Gastroesophageal sphincter (tissue), 4 donors: ENCODE data around the gene SYNGAP1. TPM values are rescaled to one million over a fixed set of nuclear protein-coding genes. Genes with fewer than 3 reads are reported as not detected.

Experiments
- ATAC-seq: fragments of 150-250 bp; one replicate; pipeline ENCODE4 v1.9.1; 2016; ENCODE audit warnings: mild to moderate bottlenecking, moderate library complexity
- H3K27ac ChIP-seq, 4 donors: fragments of 200-600 bp; sonication (generic) in 3 of 4; 1 replicate in 3 of 4; 2 replicates in 1 of 4; pipeline ENCODE4 v1.5.1; 2016 to 2019
- H3K27me3 ChIP-seq: fragments of 200-600 bp; sonication (generic); one replicate; pipeline ENCODE4 v1.5.1; 2019
- H3K36me3 ChIP-seq, 2 donors: fragments of 200-600 bp; sonication (generic); one replicate each; pipeline ENCODE4 v1.5.1; 2019; ENCODE audit warnings: control low read depth in 1 of 2
- H3K4me1 ChIP-seq, 3 donors: fragments of 200-600 bp; sonication (generic); 1 replicate in 2 of 3; 2 replicates in 1 of 3; pipeline ENCODE4 v1.5.1; 2016 to 2019; ENCODE audit warnings: control low read depth in 2 of 3
- H3K4me3 ChIP-seq, 2 donors: fragments of 200-600 bp; sonication (generic); one replicate each; pipeline ENCODE4 v1.5.1; 2019; ENCODE audit warnings: mild to moderate bottlenecking in 1 of 2, moderate library complexity in 1 of 2
- H3K9me3 ChIP-seq, 3 donors: fragments of 200-600 bp; sonication (generic); one replicate each; pipeline ENCODE4 v1.5.1; 2017 to 2019; ENCODE audit warnings: control low read depth in 2 of 3
- EP300 ChIP-seq: sonication (generic); formaldehyde crosslinking; IDR thresholded peaks from one replicate; pipeline ENCODE4 v1.6.1; 2017; ENCODE audit warnings: antibody characterized with exemption, mild to moderate bottlenecking
- POLR2A ChIP-seq, 2 donors: fragments of 450-650 bp; IDR thresholded peaks; one replicate each; pipeline ENCODE4 v1.6.1; 2017; ENCODE audit warnings: antibody characterized with exemption in 2 of 2, mild to moderate bottlenecking in 2 of 2, moderate library complexity in 1 of 2
- POLR2AphosphoS5 ChIP-seq: sonication (generic); formaldehyde crosslinking; IDR thresholded peaks from one replicate; pipeline ENCODE4 v1.6.1; 2017; ENCODE audit warnings: antibody characterized with exemption
- WGBS, 2 donors: methylation state at CpG; one replicate each; pipeline ENCODE4 v1.1.5; 2018; ENCODE audit warnings: low coverage in 1 of 2; 5-methylcytosine and 5-hydroxymethylcytosine counted together
- total RNA-seq, 4 donors: library from RNA; depleted of rRNA; stranded (reverse); fragments of >200 nt; gene quantifications; one replicate each; pipeline ENCODE4 v1.1.0, GENCODE V29; 2016
- TF ChIP-seq, protein P1 (sequence below), 4 experiments: fragments of 200-600 bp in 2 of 4; fragments of 450-650 bp in 2 of 4; sonication (generic) in 1 of 4; IDR thresholded peaks; one replicate each; pipeline ENCODE4 v1.5.1; 2017 to 2019; ENCODE audit warnings: antibody characterized with exemption in 4 of 4, mild to moderate bottlenecking in 2 of 4, moderate library complexity in 2 of 4

SYNGAP1 gene
- total RNA-seq, 4 donors from 2014 or later, result 9.1 to 15.9 (median 12.7) TPM

DNA sequence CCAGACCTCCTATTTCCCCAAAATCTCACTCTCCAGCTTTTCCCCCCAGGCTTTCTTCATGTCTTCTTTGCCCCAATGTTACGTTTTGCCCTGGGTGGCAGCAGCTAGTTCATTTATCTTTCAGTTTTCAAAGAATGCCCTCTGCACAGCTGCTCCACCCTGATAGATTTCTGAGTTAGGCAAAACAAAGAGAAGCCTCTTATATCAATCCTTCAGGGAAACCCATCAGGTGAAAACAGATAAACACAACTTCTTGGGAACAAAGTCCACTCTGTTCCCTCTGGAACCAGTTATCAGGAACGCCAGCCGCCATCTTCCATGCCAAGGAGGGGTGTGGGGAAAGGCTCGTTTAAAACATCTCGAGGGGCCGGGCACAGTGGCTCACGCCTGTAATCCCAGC, 68.5 kb downstream of the SYNGAP1 start:
- Histone ChIP-seq H3K36me3 (no peaks in the 10 kb centered on the region), H3K27me3 (peaks cover 33% of the 10 kb centered on the region), H3K4me1 (no peaks in the 10 kb centered on the region), H3K27ac (no peak overlapping the region), H3K9me3 (no peaks in the 10 kb centered on the region), H3K4me3 (no peak overlapping the region)
- no peak for TF ChIP-seq POLR2AphosphoS5
- TF ChIP-seq, protein P1, sequence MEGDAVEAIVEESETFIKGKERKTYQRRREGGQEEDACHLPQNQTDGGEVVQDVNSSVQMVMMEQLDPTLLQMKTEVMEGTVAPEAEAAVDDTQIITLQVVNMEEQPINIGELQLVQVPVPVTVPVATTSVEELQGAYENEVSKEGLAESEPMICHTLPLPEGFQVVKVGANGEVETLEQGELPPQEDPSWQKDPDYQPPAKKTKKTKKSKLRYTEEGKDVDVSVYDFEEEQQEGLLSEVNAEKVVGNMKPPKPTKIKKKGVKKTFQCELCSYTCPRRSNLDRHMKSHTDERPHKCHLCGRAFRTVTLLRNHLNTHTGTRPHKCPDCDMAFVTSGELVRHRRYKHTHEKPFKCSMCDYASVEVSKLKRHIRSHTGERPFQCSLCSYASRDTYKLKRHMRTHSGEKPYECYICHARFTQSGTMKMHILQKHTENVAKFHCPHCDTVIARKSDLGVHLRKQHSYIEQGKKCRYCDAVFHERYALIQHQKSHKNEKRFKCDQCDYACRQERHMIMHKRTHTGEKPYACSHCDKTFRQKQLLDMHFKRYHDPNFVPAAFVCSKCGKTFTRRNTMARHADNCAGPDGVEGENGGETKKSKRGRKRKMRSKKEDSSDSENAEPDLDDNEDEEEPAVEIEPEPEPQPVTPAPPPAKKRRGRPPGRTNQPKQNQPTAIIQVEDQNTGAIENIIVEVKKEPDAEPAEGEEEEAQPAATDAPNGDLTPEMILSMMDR (IDR thresholded peaks at IDR 0.05), result no peak
- TF ChIP-seq EP300, result no peak
- TF ChIP-seq POLR2A (IDR thresholded peaks at IDR 0.05), result no peak
- WGBS, 2 donors, result 38% methylated on average over 1 of the region's 7 CpGs; no CpG with 5 or more reads in 1 of the 2 donors
- no peak for ATAC-seq

DNA sequence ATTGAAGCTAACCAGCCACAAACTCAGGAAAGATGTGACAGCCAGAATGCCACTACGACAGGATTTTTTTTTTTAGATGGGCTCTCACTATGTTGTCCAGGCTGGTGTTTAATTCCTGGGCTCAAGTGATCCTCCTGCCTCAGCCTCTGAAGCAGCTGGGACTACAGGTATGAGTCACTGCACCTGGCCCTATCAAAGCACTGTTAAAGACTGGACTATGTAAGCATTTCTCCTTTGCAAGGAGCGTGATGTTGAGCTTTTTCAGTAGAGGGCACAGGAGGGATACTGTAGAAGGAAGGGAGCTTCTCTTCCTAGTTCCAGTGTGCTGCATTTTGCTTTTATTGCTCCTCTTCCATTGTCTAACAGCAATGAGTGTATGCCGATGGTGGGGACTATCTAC, 70.3 kb downstream of the SYNGAP1 start:
- WGBS, 2 donors, result 43 to 70% methylated on average over 2 to 3 of the region's 3 CpGs
- peaks cover 33% of the 10 kb centered on the region for H3K27me3 ChIP-seq
- H3K9me3 ChIP-seq, result no peaks in the 10 kb centered on the region
- ATAC-seq, result no peak
- no peaks in the 10 kb centered on the region for H3K36me3 ChIP-seq
- TF ChIP-seq, protein P1 (IDR thresholded peaks at IDR 0.05), result no peak
- H3K27ac ChIP-seq, result no peak overlapping the region
- H3K4me1 ChIP-seq, result no peaks in the 10 kb centered on the region
- H3K4me3 ChIP-seq, result no peak overlapping the region

DNA sequence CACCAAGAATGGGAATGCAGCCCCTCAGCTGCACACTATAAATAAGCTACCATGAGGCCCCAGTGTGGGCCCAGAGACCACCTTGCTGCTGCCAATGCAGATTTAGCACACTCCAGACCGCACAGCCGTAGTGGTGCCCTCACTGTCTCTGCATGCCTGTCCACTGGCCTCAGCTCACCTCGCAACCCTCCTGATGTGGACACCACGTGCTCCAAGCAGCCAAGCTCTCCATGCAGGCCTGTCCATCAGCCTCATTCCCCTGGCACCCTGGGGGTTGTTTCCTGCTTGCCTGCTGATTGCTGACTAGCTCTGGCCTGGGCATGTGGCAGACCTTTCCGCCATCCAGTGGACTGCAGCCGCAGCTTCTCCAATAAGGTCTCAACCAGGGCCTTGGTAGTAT, 70.8 kb downstream of the SYNGAP1 start:
- no peaks in the 10 kb centered on the region for H3K4me1 ChIP-seq
- H3K4me3 ChIP-seq, result no peak overlapping the region
- TF ChIP-seq POLR2A (IDR thresholded peaks at IDR 0.05) (no peak), EP300 (no peak), POLR2AphosphoS5 (no peak)
- TF ChIP-seq, protein P1 (IDR thresholded peaks at IDR 0.05), result no peak
- H3K9me3 ChIP-seq, result no peaks in the 10 kb centered on the region
- 78 to 93% methylated on average over 2 to 5 of the region's 6 CpGs for WGBS, 2 donors
- no peaks in the 10 kb centered on the region for H3K36me3 ChIP-seq
- H3K27ac ChIP-seq, result no peak overlapping the region
- no peak for ATAC-seq
- peaks cover 33% of the 10 kb centered on the region for H3K27me3 ChIP-seq

DNA sequence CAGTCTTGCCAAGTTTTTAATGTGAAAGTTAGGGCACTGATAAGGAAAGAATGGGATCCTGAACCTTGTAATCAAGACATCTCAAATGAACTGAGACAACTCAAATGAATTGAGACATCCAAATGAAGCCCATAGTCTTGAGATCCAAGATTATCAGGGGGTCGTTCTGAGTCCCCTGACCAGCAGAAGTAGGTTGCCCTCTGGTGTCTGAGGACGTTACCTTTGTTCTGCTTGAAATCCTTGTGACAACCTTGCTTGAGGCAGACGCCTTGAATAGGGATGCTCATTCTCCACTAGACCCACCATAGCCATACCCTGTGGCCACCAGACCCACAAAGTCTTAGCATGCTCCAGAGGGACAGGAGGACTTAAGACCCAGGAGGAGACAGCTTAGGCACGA, 72.2 kb downstream of the SYNGAP1 start:
- H3K4me3 ChIP-seq, result no peak overlapping the region
- H3K27ac ChIP-seq, result no peak overlapping the region
- no peak for ATAC-seq
- peaks cover 30% of the 10 kb centered on the region for H3K27me3 ChIP-seq
- H3K36me3 ChIP-seq, result no peaks in the 10 kb centered on the region
- TF ChIP-seq, protein P1 (IDR thresholded peaks at IDR 0.05), result no peak
- TF ChIP-seq POLR2A (IDR thresholded peaks at IDR 0.05), result no peak
- TF ChIP-seq POLR2AphosphoS5, result no peak
- no peak for TF ChIP-seq EP300
- H3K4me1 ChIP-seq, result no peaks in the 10 kb centered on the region
- 0 to 19% methylated on average over 1 to 3 of the region's 4 CpGs for WGBS, 2 donors
- no peaks in the 10 kb centered on the region for H3K9me3 ChIP-seq

DNA sequence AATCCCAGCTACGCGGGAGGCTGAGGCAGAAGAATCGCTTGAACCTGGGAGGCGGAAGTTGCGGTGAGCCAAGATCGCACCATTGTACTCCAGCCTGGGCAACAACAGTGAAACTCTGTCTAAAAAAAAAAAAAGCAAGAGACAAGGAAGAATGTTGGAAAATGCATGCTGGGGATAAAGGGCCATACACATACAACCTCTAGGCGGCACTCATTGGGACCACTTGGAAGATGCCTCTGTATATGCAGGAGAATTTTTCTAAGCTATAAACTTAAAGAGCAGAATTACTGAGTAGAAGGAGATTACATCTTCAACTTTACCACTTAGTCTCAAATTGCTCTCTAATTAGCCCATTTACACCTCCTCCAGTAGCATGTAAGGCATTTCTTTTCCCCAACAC, 77.3 kb downstream of the SYNGAP1 start:
- Histone ChIP-seq H3K36me3 (no peaks in the 10 kb centered on the region), H3K27ac (no peak overlapping the region), H3K9me3 (no peaks in the 10 kb centered on the region), H3K4me1 (no peaks in the 10 kb centered on the region), H3K4me3 (no peak overlapping the region), H3K27me3 (peaks cover 11% of the 10 kb centered on the region)
- no peak for ATAC-seq
- 71 to 80% methylated on average over 1 to 2 of the region's 7 CpGs for WGBS, 2 donors
- TF ChIP-seq, protein P1 (IDR thresholded peaks at IDR 0.05), result no peak
- TF ChIP-seq POLR2AphosphoS5 (no peak), POLR2A (IDR thresholded peaks at IDR 0.05) (no peak), EP300 (no peak)
